ENCODE results near the gene CXCL12. TPM values are rescaled to one million over a fixed set of nuclear protein-coding genes. Genes with fewer than 3 reads are reported as not detected.

CXCL12 gene
- total RNA-seq, 1 experiment from 2014 or later, result 0.82 TPM

- CTCF ChIA-PET, result no interaction called here
- BruUV-seq (replicated peaks), result no TSS peak
Measured at GRCh38 chr10:44394696-44395381, 9.9 kb upstream of the CXCL12 start.

GRCh38 chr10:44393834-44394547 is 9.1 kb upstream of the CXCL12 start:
- ChIA-PET CTCF (no interaction called here), POLR2A (no interaction called here)
- Histone ChIP-seq H3K9me3 (ENCODE audit: control insufficient read depth, insufficient read depth, low read depth, low read length) (no peaks in the 10 kb centered on the region), H3K36me3 (ENCODE audit: control insufficient read depth, insufficient read depth, low read length) (no peaks in the 10 kb centered on the region), H3K4me3 (ENCODE audit: low read depth in 2 of 2, low read length in 2 of 2) (no peak overlapping the region), H3K4me1 (ENCODE audit: control insufficient read depth, insufficient read depth, low read length) (no peaks in the 10 kb centered on the region), H3K27me3 (ENCODE audit: control insufficient read depth, insufficient read depth, low read length) (peaks cover 6% of the 10 kb centered on the region; the same call in 1 of the 2 replicates), H3K27ac (ENCODE audit: low read length) (no peak overlapping the region)
- no peak for TF ChIP-seq SIN3A (IDR thresholded peaks at IDR 0.05; ENCODE audit: borderline replicate concordance, insufficient read depth, low read depth, low read length)
- TF ChIP-seq TCF7L2 (IDR thresholded peaks at IDR 0.05; ENCODE audit: low read depth, low read length), result no peak
- TF ChIP-seq POLR2AphosphoS5 (IDR thresholded peaks at IDR 0.05; ENCODE audit: low read depth, low read length), result no peak
- no peak for TF ChIP-seq REST (IDR thresholded peaks at IDR 0.05; ENCODE audit: insufficient read depth in 1 of 2, low read depth in 2 of 2, low read length in 1 of 2)
- TF ChIP-seq, protein P1, sequence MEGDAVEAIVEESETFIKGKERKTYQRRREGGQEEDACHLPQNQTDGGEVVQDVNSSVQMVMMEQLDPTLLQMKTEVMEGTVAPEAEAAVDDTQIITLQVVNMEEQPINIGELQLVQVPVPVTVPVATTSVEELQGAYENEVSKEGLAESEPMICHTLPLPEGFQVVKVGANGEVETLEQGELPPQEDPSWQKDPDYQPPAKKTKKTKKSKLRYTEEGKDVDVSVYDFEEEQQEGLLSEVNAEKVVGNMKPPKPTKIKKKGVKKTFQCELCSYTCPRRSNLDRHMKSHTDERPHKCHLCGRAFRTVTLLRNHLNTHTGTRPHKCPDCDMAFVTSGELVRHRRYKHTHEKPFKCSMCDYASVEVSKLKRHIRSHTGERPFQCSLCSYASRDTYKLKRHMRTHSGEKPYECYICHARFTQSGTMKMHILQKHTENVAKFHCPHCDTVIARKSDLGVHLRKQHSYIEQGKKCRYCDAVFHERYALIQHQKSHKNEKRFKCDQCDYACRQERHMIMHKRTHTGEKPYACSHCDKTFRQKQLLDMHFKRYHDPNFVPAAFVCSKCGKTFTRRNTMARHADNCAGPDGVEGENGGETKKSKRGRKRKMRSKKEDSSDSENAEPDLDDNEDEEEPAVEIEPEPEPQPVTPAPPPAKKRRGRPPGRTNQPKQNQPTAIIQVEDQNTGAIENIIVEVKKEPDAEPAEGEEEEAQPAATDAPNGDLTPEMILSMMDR (IDR thresholded peaks at IDR 0.05), result no peak
- ATAC-seq (no peak), DNase-seq (ENCODE audit: low read depth, low spot score) (no peak)
- no TSS peak for BruUV-seq (replicated peaks)
- in situ Hi-C loops (cut with HindIII; ENCODE audit: low pct_unique_long_range_greater_than_20kb, low sequenced_read_pairs), result no loop called here
- intact Hi-C loops (cut with micrococcal nuclease; ENCODE audit: unreplicated experiment), result no loop called here

More at GRCh38 chr10:44394696-44395381, 9.9 kb upstream of the CXCL12 start:
- Histone ChIP-seq H3K9me3 (ENCODE audit: control insufficient read depth, insufficient read depth, low read depth, low read length) (no peaks in the 10 kb centered on the region), H3K27me3 (ENCODE audit: control insufficient read depth, insufficient read depth, low read length) (peaks cover 6% of the 10 kb centered on the region; the same call in 1 of the 2 replicates), H3K27ac (ENCODE audit: low read length) (no peak overlapping the region), H3K4me1 (ENCODE audit: control insufficient read depth, insufficient read depth, low read length) (no peaks in the 10 kb centered on the region), H3K4me3 (ENCODE audit: low read depth in 2 of 2, low read length in 2 of 2) (no peak overlapping the region), H3K36me3 (ENCODE audit: control insufficient read depth, insufficient read depth, low read length) (no peaks in the 10 kb centered on the region)
- in situ Hi-C loops (cut with HindIII; ENCODE audit: low pct_unique_long_range_greater_than_20kb, low sequenced_read_pairs) (no loop called here), intact Hi-C loops (cut with micrococcal nuclease; ENCODE audit: unreplicated experiment) (no loop called here)
- TF ChIP-seq SIN3A (IDR thresholded peaks at IDR 0.05; ENCODE audit: borderline replicate concordance, insufficient read depth, low read depth, low read length) (no peak), POLR2AphosphoS5 (IDR thresholded peaks at IDR 0.05; ENCODE audit: low read depth, low read length) (no peak), TCF7L2 (IDR thresholded peaks at IDR 0.05; ENCODE audit: low read depth, low read length) (no peak), REST (IDR thresholded peaks at IDR 0.05; ENCODE audit: insufficient read depth in 1 of 2, low read depth in 2 of 2, low read length in 1 of 2) (no peak)
- TF ChIP-seq, protein P1 (IDR thresholded peaks at IDR 0.05), result no peak
- POLR2A ChIA-PET, result no interaction called here
- DNase-seq (ENCODE audit: low read depth, low spot score) (no peak), ATAC-seq (no peak)
